GM19324 (cell line): ENCODE data around the gene RMC1.
"Not testable (repeated sequence)": the region's sequence is repeated elsewhere in the genome, so short reads cannot be mapped to it uniquely, and the experiment has no call there.

Experiments
- ATAC-seq: cut with Tn5 transposase; IDR thresholded peaks from one replicate; pipeline ENCODE4 v1.9.1; 2021; ENCODE audit warnings: mild to moderate bottlenecking, moderate library complexity; ENCODE audit not compliant: unreplicated experiment, low FRiP score

RMC1 gene

GRCh38 chr18:23553887-23554286, 50.6 kb downstream of the RMC1 start:
- no peak for ATAC-seq

GRCh38 chr18:23556145-23556780, 53.0 kb downstream of the RMC1 start:
- no peak for ATAC-seq

GRCh38 chr18:23557511-23557910, 54.2 kb downstream of the RMC1 start:
- ATAC-seq: not testable (repeated sequence)

GRCh38 chr18:23560186-23560585, 56.9 kb downstream of the RMC1 start:
- no peak for ATAC-seq

- no peak for ATAC-seq
Measured at GRCh38 chr18:23563377-23564043, 60.2 kb downstream of the RMC1 start.

- no peak for ATAC-seq
Measured at GRCh38 chr18:23565916-23566547, 62.7 kb downstream of the RMC1 start.

GRCh38 chr18:23567671-23568070, 64.4 kb downstream of the RMC1 start:
- no peak for ATAC-seq

- no peak for ATAC-seq
Measured at GRCh38 chr18:23568281-23569138, 65.2 kb downstream of the RMC1 start.

GRCh38 chr18:23569299-23570063, 66.2 kb downstream of the RMC1 start:
- ATAC-seq: no peak

GRCh38 chr18:23570912-23571504, 67.7 kb downstream of the RMC1 start:
- no peak for ATAC-seq

GRCh38 chr18:23572012-23572411, 68.7 kb downstream of the RMC1 start:
- no peak for ATAC-seq

GRCh38 chr18:23572570-23572969, 69.3 kb downstream of the RMC1 start:
- ATAC-seq: no peak

GRCh38 chr18:23573020-23573419, 69.7 kb downstream of the RMC1 start:
- ATAC-seq: no peak

- ATAC-seq: no peak
Measured at GRCh38 chr18:23573626-23574431, 70.5 kb downstream of the RMC1 start.

- ATAC-seq: no peak
Measured at GRCh38 chr18:23574611-23575308, 71.4 kb downstream of the RMC1 start.

- ATAC-seq: no peak
Measured at GRCh38 chr18:23575309-23575651, 72.0 kb downstream of the RMC1 start.

- ATAC-seq: not testable (repeated sequence)
Measured at GRCh38 chr18:23577521-23577920, 74.2 kb downstream of the RMC1 start.

- ATAC-seq: no peak
Measured at GRCh38 chr18:23578067-23578701, 74.9 kb downstream of the RMC1 start.
